ENCODE measurements around the gene CNBP. TPM values are rescaled to one million over a fixed set of nuclear protein-coding genes. Genes with fewer than 3 reads are reported as not detected.
"Not testable (repeated sequence)": the region's sequence is repeated elsewhere in the genome, so short reads cannot be mapped to it uniquely, and the experiment has no call there.

CNBP gene
- total and polyA plus RNA-seq, 2 donors (not counting 1 experiment from before 2014, with no cell fraction given), result 317 to 369 TPM

GRCh38 chr3:129195731-129196256 lies 12.1 kb upstream of the CNBP start:
- Histone ChIP-seq H3K4me2 (ENCODE audit: extremely low read depth, insufficient read depth, low read length) (peak overlapping the region; percentile 82), H3K79me2 (ENCODE audit: control insufficient read depth, insufficient read depth, low read length) (no peaks in the 10 kb centered on the region), H3K9ac (ENCODE audit: insufficient read depth, low read length) (no peak overlapping the region), H4K20me1 (ENCODE audit: control insufficient read depth, extremely low read depth, insufficient read depth, low read length) (no peaks in the 10 kb centered on the region), H3K4me3 (replicated peaks in 1 of 4; ENCODE audit: control extremely low read depth in 1 of 4, insufficient read depth in 1 of 4, low read depth in 3 of 4, low read length in 4 of 4) (peak overlapping the region; percentile 4 to 40 (median 27)), H3K9me3 (ENCODE audit: control insufficient read depth, insufficient read depth, low read depth, low read length) (no peaks in the 10 kb centered on the region), H3K27me3 (ENCODE audit: control insufficient read depth, insufficient read depth, low read length) (no peaks in the 10 kb centered on the region), H2AFZ (ENCODE audit: low read length) (peak overlapping the region; percentile 77), H3K36me3 (ENCODE audit: control insufficient read depth, insufficient read depth, low read length) (no peaks in the 10 kb centered on the region), H3K27ac (ENCODE audit: insufficient read depth, low read length) (peak overlapping the region; percentile 80), H3K4me1 (ENCODE audit: control insufficient read depth, extremely low read depth, insufficient read depth, low read length) (peaks cover 8% of the 10 kb centered on the region)
- TF ChIP-seq EZH2 (IDR thresholded peaks at IDR 0.05; ENCODE audit: low read length, missing control alignments), result no peak
- no peak for TF ChIP-seq CTCF (conservative IDR thresholded peaks at IDR 0.05 in 1 of 2, IDR thresholded peaks at IDR 0.05 in 1 of 2; ENCODE audit: low read depth in 1 of 2, low read length in 2 of 2)
- peak; percentile 95 for DNase-seq (ENCODE audit: low read depth in 2 of 2)

- peak in 1 of 2 donors; percentile 26 for DNase-seq (ENCODE audit: low read depth in 2 of 2)
These were observed 6.1 kb upstream of the CNBP start for GRCh38 chr3:129189793-129190192.

GRCh38 chr3:129187857-129188256 lies 4.2 kb upstream of the CNBP start:
- H3K4me1 ChIP-seq (ENCODE audit: control insufficient read depth, extremely low read depth, insufficient read depth, low read length), result peaks cover 3% of the 10 kb centered on the region
- H3K36me3 ChIP-seq (ENCODE audit: control insufficient read depth, insufficient read depth, low read length), result no peaks in the 10 kb centered on the region
- no peaks in the 10 kb centered on the region for H3K27me3 ChIP-seq (ENCODE audit: control insufficient read depth, insufficient read depth, low read length)
- TF ChIP-seq EZH2 (IDR thresholded peaks at IDR 0.05; ENCODE audit: low read length, missing control alignments) (no peak), CTCF (conservative IDR thresholded peaks at IDR 0.05 in 1 of 2, IDR thresholded peaks at IDR 0.05 in 1 of 2; ENCODE audit: low read depth in 1 of 2, low read length in 2 of 2) (no peak)
- H2AFZ ChIP-seq (ENCODE audit: low read length), result no peak overlapping the region
- no peak overlapping the region for H3K4me3 ChIP-seq (replicated peaks in 1 of 4; ENCODE audit: control extremely low read depth in 1 of 4, insufficient read depth in 1 of 4, low read depth in 3 of 4, low read length in 4 of 4)
- H3K79me2 ChIP-seq (ENCODE audit: control insufficient read depth, insufficient read depth, low read length), result peaks cover 18% of the 10 kb centered on the region
- no peak overlapping the region for H3K9ac ChIP-seq (ENCODE audit: insufficient read depth, low read length)
- no peaks in the 10 kb centered on the region for H4K20me1 ChIP-seq (ENCODE audit: control insufficient read depth, extremely low read depth, insufficient read depth, low read length)
- DNase-seq (ENCODE audit: low read depth in 2 of 2), result no peak
- no peak overlapping the region for H3K27ac ChIP-seq (ENCODE audit: insufficient read depth, low read length)
- H3K4me2 ChIP-seq (ENCODE audit: extremely low read depth, insufficient read depth, low read length), result no peak overlapping the region
- no peaks in the 10 kb centered on the region for H3K9me3 ChIP-seq (ENCODE audit: control insufficient read depth, insufficient read depth, low read depth, low read length)

More at GRCh38 chr3:129189793-129190192, 6.1 kb upstream of the CNBP start:
- H3K27ac ChIP-seq (ENCODE audit: insufficient read depth, low read length); H2AFZ ChIP-seq (ENCODE audit: low read length); H3K4me3 ChIP-seq (replicated peaks in 1 of 4; ENCODE audit: control extremely low read depth in 1 of 4, insufficient read depth in 1 of 4, low read depth in 3 of 4, low read length in 4 of 4); H3K27me3 ChIP-seq (ENCODE audit: control insufficient read depth, insufficient read depth, low read length); H4K20me1 ChIP-seq (ENCODE audit: control insufficient read depth, extremely low read depth, insufficient read depth, low read length); H3K4me1 ChIP-seq (ENCODE audit: control insufficient read depth, extremely low read depth, insufficient read depth, low read length); H3K79me2 ChIP-seq (ENCODE audit: control insufficient read depth, insufficient read depth, low read length); H3K9ac ChIP-seq (ENCODE audit: insufficient read depth, low read length); H3K9me3 ChIP-seq (ENCODE audit: control insufficient read depth, insufficient read depth, low read depth, low read length); H3K36me3 ChIP-seq (ENCODE audit: control insufficient read depth, insufficient read depth, low read length); H3K4me2 ChIP-seq (ENCODE audit: extremely low read depth, insufficient read depth, low read length): not testable (repeated sequence)

All from fibroblast of lung (primary cell).